ENCODE measurements around the gene RAB39A.

DNA sequence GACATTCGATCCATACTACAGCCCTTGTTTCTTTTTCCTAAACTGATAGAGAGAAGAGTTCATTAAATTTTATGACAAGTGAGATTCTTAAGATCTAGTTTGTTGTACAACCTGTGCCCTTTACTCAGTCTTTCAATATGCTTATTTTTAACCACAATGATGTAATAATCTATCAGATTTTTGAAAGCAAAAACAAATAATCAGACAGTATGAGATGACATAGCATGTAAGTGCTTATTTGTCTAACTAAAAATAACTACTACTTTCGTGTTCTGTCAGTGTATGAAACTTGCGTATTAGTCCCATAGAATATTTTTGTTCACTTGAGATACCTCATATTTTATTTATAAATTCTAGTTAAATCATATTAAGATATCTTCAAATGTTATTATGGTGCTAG, 33.2 kb downstream of the RAB39A start:
- TF ChIP-seq SP2 (IDR thresholded peaks at IDR 0.05; ENCODE audit: extremely low read depth, low read depth, low read length, poor library complexity, severe bottlenecking), result no peak
- TF ChIP-seq, protein P1, sequence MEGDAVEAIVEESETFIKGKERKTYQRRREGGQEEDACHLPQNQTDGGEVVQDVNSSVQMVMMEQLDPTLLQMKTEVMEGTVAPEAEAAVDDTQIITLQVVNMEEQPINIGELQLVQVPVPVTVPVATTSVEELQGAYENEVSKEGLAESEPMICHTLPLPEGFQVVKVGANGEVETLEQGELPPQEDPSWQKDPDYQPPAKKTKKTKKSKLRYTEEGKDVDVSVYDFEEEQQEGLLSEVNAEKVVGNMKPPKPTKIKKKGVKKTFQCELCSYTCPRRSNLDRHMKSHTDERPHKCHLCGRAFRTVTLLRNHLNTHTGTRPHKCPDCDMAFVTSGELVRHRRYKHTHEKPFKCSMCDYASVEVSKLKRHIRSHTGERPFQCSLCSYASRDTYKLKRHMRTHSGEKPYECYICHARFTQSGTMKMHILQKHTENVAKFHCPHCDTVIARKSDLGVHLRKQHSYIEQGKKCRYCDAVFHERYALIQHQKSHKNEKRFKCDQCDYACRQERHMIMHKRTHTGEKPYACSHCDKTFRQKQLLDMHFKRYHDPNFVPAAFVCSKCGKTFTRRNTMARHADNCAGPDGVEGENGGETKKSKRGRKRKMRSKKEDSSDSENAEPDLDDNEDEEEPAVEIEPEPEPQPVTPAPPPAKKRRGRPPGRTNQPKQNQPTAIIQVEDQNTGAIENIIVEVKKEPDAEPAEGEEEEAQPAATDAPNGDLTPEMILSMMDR (IDR thresholded peaks at IDR 0.05 in 2 of 3, conservative IDR thresholded peaks at IDR 0.05 in 1 of 3; ENCODE audit: insufficient read depth in 2 of 3, low read depth in 1 of 3, low read length in 3 of 3), result no peak
- TF ChIP-seq ATF1 (CRISPR knock-in tag; IDR thresholded peaks at IDR 0.05), result no peak
- TF ChIP-seq ATF1 (tag; IDR thresholded peaks at IDR 0.05), result no peak
